NT2/D1 (cell line): ENCODE measurements around the gene CCDC88A.

Source experiments
- DNase-seq: peaks from one replicate; pipeline ENCODE4 v3.0.0-alpha.2; 2011; ENCODE audit warnings: low read depth, low spot score
- H3K27me3 ChIP-seq: 2 replicates; pipeline ENCODE4 v1.6.0; 2011; ENCODE audit warnings: mild to moderate bottlenecking; ENCODE audit not compliant: insufficient read length, insufficient read depth
- H3K36me3 ChIP-seq: 2 replicates; pipeline ENCODE4 v1.6.1; 2011; ENCODE audit warnings: mild to moderate bottlenecking, low read length, mixed read lengths; ENCODE audit not compliant: insufficient read depth, insufficient read length
- H3K4me1 ChIP-seq: 2 replicates; pipeline ENCODE4 v1.5.1; 2011; ENCODE audit not compliant: insufficient read depth, insufficient read length
- H3K4me3 ChIP-seq: 2 replicates; pipeline ENCODE4 v1.5.1; 2011; ENCODE audit warnings: low read depth; ENCODE audit not compliant: insufficient read length
- H3K9ac ChIP-seq: 2 replicates; pipeline ENCODE4 v1.6.0; 2011; ENCODE audit warnings: low read depth; ENCODE audit not compliant: insufficient read length
- H3K9me3 ChIP-seq: 2 replicates; pipeline ENCODE4 v1.5.1; 2011; ENCODE audit warnings: mild to moderate bottlenecking, low read length; ENCODE audit not compliant: insufficient read depth
- SUZ12 ChIP-seq: IDR thresholded peaks from 2 replicates; pipeline ENCODE4 v1.6.1; 2011; ENCODE audit not compliant: insufficient read length, insufficient read depth; ENCODE audit errors: extremely low read depth
- YY1 ChIP-seq: IDR thresholded peaks from 2 replicates; pipeline ENCODE4 v1.6.1; 2011; ENCODE audit not compliant: insufficient read length, insufficient read depth
- ZNF274 ChIP-seq: IDR thresholded peaks from 2 replicates; pipeline ENCODE4 v1.6.1; 2011; ENCODE audit warnings: mild to moderate bottlenecking, low read depth, low read length

The CCDC88A gene

DNA sequence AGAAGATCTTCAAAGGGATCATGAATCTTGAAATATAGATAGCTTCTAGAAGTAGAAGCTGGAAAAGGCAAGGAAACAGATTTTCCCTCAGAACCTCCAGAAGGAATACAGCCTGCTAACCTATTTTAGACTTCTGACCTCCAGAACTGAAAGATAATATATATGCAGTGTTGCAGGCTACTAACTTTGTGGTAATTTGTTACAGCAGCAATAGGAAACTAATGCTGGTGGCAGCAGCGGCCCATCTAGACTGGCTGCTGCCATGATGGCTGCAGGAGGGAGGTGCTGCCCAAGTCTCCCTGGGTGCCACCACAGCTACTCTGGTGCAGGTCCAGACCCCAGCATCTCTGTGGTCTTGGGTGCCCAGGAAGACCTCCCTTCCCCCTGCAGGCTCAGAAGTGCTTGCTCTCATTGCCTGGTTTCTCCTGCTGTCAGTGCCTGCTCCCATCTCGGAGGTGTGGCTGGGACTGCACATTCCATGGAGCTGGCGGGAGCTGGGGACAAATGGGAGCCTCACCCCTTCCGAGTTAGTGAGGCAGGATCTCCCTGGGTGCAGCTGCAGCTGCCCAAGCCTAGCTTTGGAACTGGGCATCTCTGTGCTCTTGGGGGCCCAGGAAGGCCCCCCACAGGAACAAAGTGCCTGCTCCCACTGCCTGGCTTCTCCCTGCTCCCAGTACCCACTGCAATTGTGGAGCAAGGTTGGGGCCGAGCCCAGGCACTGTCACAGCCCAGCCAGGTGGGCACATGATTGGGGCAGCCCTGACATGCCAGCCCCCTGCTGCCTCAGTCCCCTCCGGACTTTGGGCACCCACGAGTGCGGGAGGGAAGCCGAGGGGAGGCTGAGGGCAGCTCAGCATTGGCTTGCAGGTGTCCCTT, 18.1 kb upstream of the CCDC88A start:
- TF ChIP-seq SUZ12 (no peak), YY1 (no peak), ZNF274 (no peak)
- H3K27me3 ChIP-seq, result no peaks in the 10 kb centered on the region
- H3K9ac ChIP-seq, result no peak overlapping the region
- peaks cover 8% of the 10 kb centered on the region for H3K9me3 ChIP-seq
- H3K36me3 ChIP-seq, result no peaks in the 10 kb centered on the region
- H3K4me3 ChIP-seq, result no peak overlapping the region
- H3K4me1 ChIP-seq, result no peaks in the 10 kb centered on the region
- DNase-seq, result no peak

DNA sequence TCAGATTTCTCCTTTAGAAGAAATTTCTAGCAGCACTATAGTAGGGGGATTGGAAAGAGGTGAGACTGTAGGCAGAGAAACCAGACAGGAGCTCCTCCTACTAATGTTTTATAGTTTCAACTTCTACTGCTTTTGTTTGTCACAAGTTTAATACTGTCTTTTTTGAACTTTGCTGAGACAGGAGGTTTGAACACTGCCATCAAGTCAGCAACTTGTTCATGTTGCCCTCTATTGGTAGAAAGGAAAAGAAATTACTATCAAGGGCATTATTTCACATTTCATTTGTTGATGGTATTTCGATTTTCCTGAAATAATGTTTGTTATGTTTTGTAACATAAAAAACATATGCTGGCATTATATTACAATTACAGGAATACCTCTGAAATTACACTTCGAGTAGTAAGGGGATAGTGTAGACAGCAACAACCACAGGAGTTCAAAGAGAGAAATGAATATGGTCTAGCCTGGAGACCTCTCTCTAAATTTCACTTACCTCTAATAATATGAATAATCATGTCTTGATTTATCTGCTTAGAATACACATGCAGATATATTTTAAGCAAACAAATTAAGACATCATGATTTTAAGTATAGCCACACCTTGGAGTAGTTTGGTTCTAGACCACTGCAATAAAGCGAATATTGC, 12.4 kb upstream of the CCDC88A start:
- H3K9me3 ChIP-seq, result no peaks in the 10 kb centered on the region
- no peak overlapping the region for H3K9ac ChIP-seq
- DNase-seq, result no peak
- TF ChIP-seq SUZ12, result no peak
- no peak for TF ChIP-seq ZNF274
- no peak for TF ChIP-seq YY1
- H3K27me3 ChIP-seq, result no peaks in the 10 kb centered on the region
- no peak overlapping the region for H3K4me3 ChIP-seq
- no peaks in the 10 kb centered on the region for H3K36me3 ChIP-seq
- H3K4me1 ChIP-seq, result no peaks in the 10 kb centered on the region

DNA sequence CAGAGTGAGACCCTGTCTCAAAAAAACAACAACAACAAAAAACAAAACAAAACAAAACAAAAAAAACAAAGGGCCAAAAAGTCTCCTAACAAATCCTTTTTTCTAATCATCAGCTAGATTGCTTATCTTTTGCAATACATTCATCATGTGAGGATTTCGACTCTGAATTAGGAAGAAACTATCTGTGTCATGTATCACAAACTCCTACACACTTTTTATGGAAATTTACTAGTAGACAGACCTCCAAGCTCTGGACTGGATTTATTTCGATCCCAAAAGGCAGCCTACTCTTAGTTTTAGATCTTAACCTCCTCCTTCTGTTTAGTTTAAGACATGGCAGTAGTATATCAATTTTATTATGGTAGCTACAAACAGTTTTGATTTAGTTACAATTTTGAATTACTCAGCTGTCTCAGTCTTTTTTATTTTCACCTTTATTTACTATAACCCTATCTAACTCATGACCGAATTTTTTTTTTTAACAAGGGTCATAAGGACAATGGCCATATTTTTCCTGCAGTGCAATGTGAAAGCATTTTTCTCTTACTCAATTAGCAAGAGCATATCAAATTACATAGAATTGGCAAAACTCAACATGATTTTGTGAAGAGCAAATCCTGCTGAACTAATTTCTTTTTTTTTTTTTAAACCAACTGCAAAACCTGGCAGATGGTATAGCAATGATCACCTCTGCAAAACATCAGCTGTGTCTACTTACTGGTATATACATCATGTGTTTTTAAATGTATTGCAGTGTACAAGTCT, 10.7 kb upstream of the CCDC88A start:
- no peaks in the 10 kb centered on the region for H3K4me1 ChIP-seq
- no peaks in the 10 kb centered on the region for H3K9me3 ChIP-seq
- H3K4me3 ChIP-seq, result no peak overlapping the region
- no peak overlapping the region for H3K9ac ChIP-seq
- TF ChIP-seq ZNF274, result no peak
- no peak for TF ChIP-seq YY1
- no peak for TF ChIP-seq SUZ12
- no peak for DNase-seq
- no peaks in the 10 kb centered on the region for H3K36me3 ChIP-seq
- H3K27me3 ChIP-seq, result no peaks in the 10 kb centered on the region

DNA sequence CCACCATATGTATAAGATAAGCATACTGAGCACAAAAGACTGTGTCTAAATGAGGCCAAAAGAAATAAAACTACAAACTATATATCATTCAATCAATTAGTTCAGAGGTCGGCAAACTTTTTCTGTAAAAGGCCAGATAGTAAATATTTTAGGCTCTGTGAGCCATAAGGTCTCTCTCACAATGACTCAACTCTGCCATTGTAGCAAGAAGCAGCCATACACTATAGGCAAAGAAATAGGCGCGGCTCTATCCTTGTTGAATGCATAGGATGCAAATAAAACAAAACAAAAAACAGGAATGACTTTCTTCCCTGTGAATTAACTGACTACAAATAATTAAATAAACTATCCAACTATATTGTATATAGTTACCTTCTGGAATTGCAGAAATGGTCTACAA, 8.6 kb upstream of the CCDC88A start:
- no peaks in the 10 kb centered on the region for H3K36me3 ChIP-seq
- no peak overlapping the region for H3K9ac ChIP-seq
- TF ChIP-seq YY1 (no peak), SUZ12 (no peak), ZNF274 (no peak)
- no peak overlapping the region for H3K4me3 ChIP-seq
- no peaks in the 10 kb centered on the region for H3K27me3 ChIP-seq
- DNase-seq, result no peak
- H3K9me3 ChIP-seq, result no peaks in the 10 kb centered on the region
- H3K4me1 ChIP-seq, result no peaks in the 10 kb centered on the region

DNA sequence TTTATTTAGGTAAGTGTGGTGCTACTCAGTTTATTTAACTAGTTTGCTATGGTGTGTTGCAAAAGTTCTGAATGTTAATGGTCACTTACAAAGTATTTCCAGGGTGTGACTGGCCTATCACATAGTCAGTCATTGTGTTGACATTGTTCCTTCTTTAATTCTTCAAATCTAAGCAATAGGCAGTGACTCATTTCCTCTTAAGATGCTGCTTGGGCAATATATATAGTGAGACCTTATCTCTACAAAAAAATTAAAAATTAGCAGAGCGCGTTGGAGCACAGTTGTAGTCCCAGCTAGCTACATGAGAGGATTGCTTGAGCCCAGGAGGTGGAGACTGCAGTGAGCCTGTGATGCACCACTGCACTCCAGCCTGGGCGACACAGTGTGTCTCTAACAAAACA, 5.8 kb upstream of the CCDC88A start:
- Histone ChIP-seq H3K27me3 (peaks cover 2% of the 10 kb centered on the region), H3K4me1 (no peaks in the 10 kb centered on the region), H3K9ac (no peak overlapping the region), H3K4me3 (no peak overlapping the region), H3K9me3 (no peaks in the 10 kb centered on the region), H3K36me3 (no peaks in the 10 kb centered on the region)
- TF ChIP-seq ZNF274 (no peak), SUZ12 (no peak), YY1 (no peak)
- DNase-seq, result no peak

DNA sequence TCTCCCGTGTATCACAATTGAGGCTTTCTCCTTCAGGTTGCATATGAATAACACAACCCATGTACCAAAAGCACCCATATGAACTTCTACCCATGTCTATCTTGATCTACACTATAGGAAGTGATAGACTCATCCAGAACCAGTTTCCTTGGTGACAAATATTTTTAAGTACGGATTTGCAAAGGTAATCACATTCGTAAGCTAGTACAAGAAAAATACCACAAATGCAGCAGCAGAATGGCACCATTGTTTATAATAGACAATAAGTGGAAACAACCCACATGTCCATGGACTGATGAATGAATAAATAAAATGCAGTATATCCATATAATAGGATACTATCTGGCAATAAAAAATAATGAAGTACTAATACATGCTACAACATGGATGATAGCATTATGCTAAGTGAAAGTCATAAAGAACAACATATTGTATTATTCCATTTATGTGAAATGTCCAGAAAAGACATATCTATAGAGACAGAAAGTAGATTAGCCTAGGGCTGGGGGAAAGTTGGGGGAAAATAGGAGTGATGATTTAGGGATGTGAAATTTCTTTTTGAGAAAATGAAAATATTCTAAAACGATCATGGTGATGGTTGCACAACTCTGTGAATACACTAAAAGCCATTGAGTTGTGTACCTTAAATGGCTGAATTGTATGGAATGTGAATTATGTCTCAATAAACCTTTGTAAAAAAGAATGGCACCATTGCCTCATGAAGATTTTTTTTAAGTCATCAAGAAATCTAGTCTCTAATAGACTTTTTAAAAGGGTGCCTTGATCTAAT, 3.4 kb upstream of the CCDC88A start:
- DNase-seq, result no peak
- H3K4me1 ChIP-seq, result no peaks in the 10 kb centered on the region
- no peaks in the 10 kb centered on the region for H3K9me3 ChIP-seq
- TF ChIP-seq SUZ12 (no peak), YY1 (no peak), ZNF274 (no peak)
- H3K36me3 ChIP-seq, result no peaks in the 10 kb centered on the region
- H3K4me3 ChIP-seq, result no peak overlapping the region
- H3K27me3 ChIP-seq, result peaks cover 2% of the 10 kb centered on the region
- H3K9ac ChIP-seq, result no peak overlapping the region
